HCT116 (cell line): ENCODE results near the gene TNIP3.

Source experiments
- CBX3 ChIP-seq: IDR thresholded peaks from 2 replicates; pipeline ENCODE4 v1.6.1; 2012; ENCODE audit warnings: low read depth
- CEBPB ChIP-seq: IDR thresholded peaks from 2 replicates; pipeline ENCODE4 v1.6.1; 2012; ENCODE audit warnings: low read depth
- EZH2phosphoT487 ChIP-seq: fragments of 200-600 bp; IDR thresholded peaks from 2 replicates; pipeline ENCODE4 v1.6.1; 2018; ENCODE audit warnings: antibody characterized with exemption, borderline replicate concordance
- MAX ChIP-seq: IDR thresholded peaks from 2 replicates; pipeline ENCODE4 v1.6.1; 2012
- POLR2A ChIP-seq: IDR thresholded peaks from 2 replicates; pipeline ENCODE4 v1.7.0; 2011; ENCODE audit warnings: borderline replicate concordance; ENCODE audit not compliant: insufficient read depth, insufficient read length; ENCODE audit errors: extremely low read depth
- POLR2AphosphoS5 ChIP-seq: IDR thresholded peaks from 2 replicates; pipeline ENCODE4 v1.6.1; 2011; ENCODE audit warnings: mild to moderate bottlenecking, low read depth, low read length, moderate library complexity
- SIN3A ChIP-seq: IDR thresholded peaks from 2 replicates; pipeline ENCODE4 v1.6.1; 2012; ENCODE audit warnings: low read depth
- ZBTB33 ChIP-seq: IDR thresholded peaks from 2 replicates; pipeline ENCODE4 v1.6.1; 2011; ENCODE audit warnings: mild to moderate bottlenecking, low read length, moderate library complexity; ENCODE audit not compliant: insufficient replicate concordance; ENCODE audit errors: extremely low read depth
- TF ChIP-seq, protein P1 (sequence below), 3 experiments: fragments of 200-600 bp in 1 of 3; sonication (generic) in 1 of 3; IDR thresholded peaks in 2 of 3; conservative IDR thresholded peaks in 1 of 3; 2 replicates each; pipeline ENCODE4 v1.5.1; 2012 to 2017; ENCODE audit warnings: low read depth in 2 of 3, low read length in 2 of 3, antibody characterized with exemption in 1 of 3, borderline replicate concordance in 1 of 3, control low read depth in 1 of 3, mild to moderate bottlenecking in 1 of 3, mixed read lengths in 1 of 3, mixed run types in 1 of 3, moderate library complexity in 1 of 3; ENCODE audit not compliant: insufficient read depth in 1 of 3

DNA sequence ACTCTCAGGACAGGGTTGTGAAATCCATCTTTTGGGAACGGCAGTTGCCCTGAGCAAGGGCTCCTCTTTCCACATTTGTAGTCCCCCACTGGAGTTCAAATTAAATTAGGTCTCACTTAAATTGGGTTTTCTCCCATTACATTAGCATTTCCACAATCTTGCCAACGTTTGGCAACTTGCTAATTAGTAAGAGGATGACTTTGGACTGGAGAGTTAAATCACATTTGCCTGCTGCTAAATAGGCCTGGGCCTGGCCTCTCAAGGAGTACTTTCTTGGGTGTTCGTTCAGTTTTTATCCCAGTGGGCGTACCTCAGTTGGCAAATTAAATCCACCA is 33.8 kb downstream of the TNIP3 start:
- no peak for TF ChIP-seq CBX3
- no peak for TF ChIP-seq SIN3A
- no peak for TF ChIP-seq EZH2phosphoT487
- no peak for TF ChIP-seq POLR2A
- TF ChIP-seq, protein P1, sequence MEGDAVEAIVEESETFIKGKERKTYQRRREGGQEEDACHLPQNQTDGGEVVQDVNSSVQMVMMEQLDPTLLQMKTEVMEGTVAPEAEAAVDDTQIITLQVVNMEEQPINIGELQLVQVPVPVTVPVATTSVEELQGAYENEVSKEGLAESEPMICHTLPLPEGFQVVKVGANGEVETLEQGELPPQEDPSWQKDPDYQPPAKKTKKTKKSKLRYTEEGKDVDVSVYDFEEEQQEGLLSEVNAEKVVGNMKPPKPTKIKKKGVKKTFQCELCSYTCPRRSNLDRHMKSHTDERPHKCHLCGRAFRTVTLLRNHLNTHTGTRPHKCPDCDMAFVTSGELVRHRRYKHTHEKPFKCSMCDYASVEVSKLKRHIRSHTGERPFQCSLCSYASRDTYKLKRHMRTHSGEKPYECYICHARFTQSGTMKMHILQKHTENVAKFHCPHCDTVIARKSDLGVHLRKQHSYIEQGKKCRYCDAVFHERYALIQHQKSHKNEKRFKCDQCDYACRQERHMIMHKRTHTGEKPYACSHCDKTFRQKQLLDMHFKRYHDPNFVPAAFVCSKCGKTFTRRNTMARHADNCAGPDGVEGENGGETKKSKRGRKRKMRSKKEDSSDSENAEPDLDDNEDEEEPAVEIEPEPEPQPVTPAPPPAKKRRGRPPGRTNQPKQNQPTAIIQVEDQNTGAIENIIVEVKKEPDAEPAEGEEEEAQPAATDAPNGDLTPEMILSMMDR (IDR thresholded peaks at IDR 0.05 in 2 of 3, conservative IDR thresholded peaks at IDR 0.05 in 1 of 3; ENCODE audit: borderline replicate concordance in 1 of 3, insufficient read depth in 1 of 3, low read depth in 2 of 3, low read length in 2 of 3), result no peak
- TF ChIP-seq POLR2AphosphoS5, result no peak
- TF ChIP-seq ZBTB33, result no peak
- TF ChIP-seq MAX, result no peak
- TF ChIP-seq CEBPB, result no peak
